ENCODE measurements around the gene TOMT. TPM values are rescaled to one million over a fixed set of nuclear protein-coding genes. Genes with fewer than 3 reads are reported as not detected.

The TOMT gene
- total and polyA plus RNA-seq, 2 of the 13 experiments (the other 11 are each of a cell fraction or from before 2014, with no cell fraction given) = not detected

GRCh38 chr11:72102946-72103753 lies 2.6 kb upstream of the TOMT start, which contains the start of gene LAMTOR1 (continued):
- TF ChIP-seq SKIL (CRISPR knock-in tag; IDR thresholded peaks at IDR 0.05; ENCODE audit: borderline replicate concordance) = peak; percentile 12; the same call in 1 of the 2 replicates
- peak; percentile 47; the same call in 1 of the 2 replicates for TF ChIP-seq ZFP91 (CRISPR knock-in tag; IDR thresholded peaks at IDR 0.05; ENCODE audit: borderline replicate concordance)
- peak; percentile 74 for TF ChIP-seq UBTF (CRISPR knock-in tag; IDR thresholded peaks at IDR 0.05)
- TF ChIP-seq KAT7 (CRISPR knock-in tag; IDR thresholded peaks at IDR 0.05; ENCODE audit: borderline replicate concordance) = peak; percentile 84; the same call in 1 of the 2 replicates
- peak; percentile 34; the same call in 1 of the 2 replicates for TF ChIP-seq ESRRA (CRISPR knock-in tag; IDR thresholded peaks at IDR 0.05; ENCODE audit: low read depth)
- TF ChIP-seq HMG20B (CRISPR knock-in tag; conservative IDR thresholded peaks at IDR 0.05) = peak; percentile 18; the same call in 1 of the 2 replicates
- peak; percentile 27; the same call in 1 of the 2 replicates for TF ChIP-seq FOSL2 (CRISPR knock-in tag; IDR thresholded peaks at IDR 0.05)
- peak; percentile 99 for TF ChIP-seq USF2 (IDR thresholded peaks at IDR 0.05; ENCODE audit: low read depth, low read length)
- peak; percentile 96; the same call in 1 of the 2 replicates for TF ChIP-seq USF2 (CRISPR knock-in tag; IDR thresholded peaks at IDR 0.05; ENCODE audit: borderline replicate concordance)
- no peak for TF ChIP-seq PRMT3 (CRISPR knock-in tag; IDR thresholded peaks at IDR 0.05; ENCODE audit: borderline replicate concordance, low read depth)
- TF ChIP-seq ETV5 (CRISPR knock-in tag; IDR thresholded peaks at IDR 0.05; ENCODE audit: borderline replicate concordance) = peak; percentile 74
- peak; percentile 86; the same call in 1 of the 2 replicates for TF ChIP-seq NFIB (CRISPR knock-in tag; IDR thresholded peaks at IDR 0.05; ENCODE audit: borderline replicate concordance)
- peak; percentile 39; the same call in 1 of the 2 replicates for TF ChIP-seq KLF6 (CRISPR knock-in tag; IDR thresholded peaks at IDR 0.05)
- TF ChIP-seq GMEB1 (CRISPR knock-in tag; IDR thresholded peaks at IDR 0.05; ENCODE audit: borderline replicate concordance) = peak; percentile 76; the same call in 1 of the 2 replicates
- peak; percentile 27 for TF ChIP-seq MXD3 (CRISPR knock-in tag; IDR thresholded peaks at IDR 0.05)
- peak; percentile 42; the same call in 1 of the 2 replicates for TF ChIP-seq HCFC1 (IDR thresholded peaks at IDR 0.05; ENCODE audit: low read depth, low read length)

All from HepG2 (cell line).